Fibroblast of mammary gland (primary cell): ENCODE results near the gene CPTP.
A peak's percentile ranks its signal among the peaks of the same experiment; 100 is the strongest.

Experiments
- DNase-seq: peaks from one replicate; pipeline ENCODE4 v3.0.0-alpha.2; 2010; ENCODE audit warnings: low read depth
- H3K4me3 ChIP-seq: 2 replicates; pipeline ENCODE4 v1.5.1; 2011; ENCODE audit warnings: low read depth, mild to moderate bottlenecking, low read length, moderate library complexity; ENCODE audit not compliant: control insufficient read depth
- CTCF ChIP-seq: conservative IDR thresholded peaks from 2 replicates; pipeline ENCODE4 v1.5.1; 2011; ENCODE audit warnings: low read depth, low read length, inconsistent platforms; ENCODE audit not compliant: control insufficient read depth, insufficient read depth

The CPTP gene

GRCh38 chr1:1346501-1346890, 21.9 kb downstream of the CPTP start:
- no peak for TF ChIP-seq CTCF
- H3K4me3 ChIP-seq: peak overlapping the region; percentile 1
- DNase-seq: no peak

- no peak for DNase-seq
- peak overlapping the region; percentile 75 for H3K4me3 ChIP-seq
- TF ChIP-seq CTCF: no peak
Observed at GRCh38 chr1:1347026-1347595, 22.5 kb downstream of the CPTP start.

GRCh38 chr1:1347663-1348419, 23.2 kb downstream of the CPTP start:
- no peak for DNase-seq
- H3K4me3 ChIP-seq: peak overlapping the region; percentile 75
- no peak for TF ChIP-seq CTCF

- TF ChIP-seq CTCF: no peak
- H3K4me3 ChIP-seq: peak overlapping the region; percentile 75
- peak; percentile 44 for DNase-seq
Observed at GRCh38 chr1:1348420-1349255, 24.0 kb downstream of the CPTP start.

GRCh38 chr1:1349256-1350012, 24.8 kb downstream of the CPTP start, which contains the start of gene DVL1:
TSS of gene DVL1 (minus strand) at chr1:1349418. CDS start at chr1:1349065, 353 bp downstream.
- peak; percentile 30 for TF ChIP-seq CTCF
- DNase-seq: peak; percentile 70
- peak within 1 kb of the TSS; percentile 75 for H3K4me3 ChIP-seq

- TF ChIP-seq CTCF: no peak
- no peak overlapping the region for H3K4me3 ChIP-seq
- DNase-seq: peak; percentile 61
Observed at GRCh38 chr1:1351511-1352427, 27.2 kb downstream of the CPTP start.
